Neural cell (in vitro differentiated cells): Measurements from ENCODE around the gene USP16. TPM values are rescaled to one million over a fixed set of nuclear protein-coding genes. Genes with fewer than 3 reads are reported as not detected.

Experiments
- H2AFZ ChIP-seq: fragments of 200-600, 300-800 bp; sonication (generic), shearing (Covaris generic); 2 replicates; pipeline ENCODE4 v1.6.0; 2014; ENCODE audit warnings: low read depth, mild to moderate bottlenecking, antibody characterized with exemption, low read length, moderate library complexity
- H3F3A ChIP-seq: fragments of 200-600 bp; shearing (Covaris generic); 2 replicates; pipeline ENCODE4 v1.6.1; 2016; ENCODE audit warnings: mild to moderate bottlenecking, moderate library complexity, mixed read lengths, antibody characterized with exemption, low read length; ENCODE audit not compliant: insufficient read depth, poor library complexity, severe bottlenecking
- H3K27ac ChIP-seq: fragments of 200-600, 300-800 bp; sonication (generic), shearing (Covaris generic); 2 replicates; pipeline ENCODE4 v1.5.1; 2014; ENCODE audit warnings: mild to moderate bottlenecking, low read length, moderate library complexity
- H3K27me3 ChIP-seq: fragments of 300-800, 200-600 bp; sonication (generic), shearing (Covaris generic); 2 replicates; pipeline ENCODE4 v1.6.0; 2014; ENCODE audit warnings: mild to moderate bottlenecking, low read depth, low read length, moderate library complexity; ENCODE audit not compliant: insufficient read depth
- H3K36me3 ChIP-seq: fragments of 300-800, 200-600 bp; sonication (generic), shearing (Covaris generic); 2 replicates; pipeline ENCODE4 v1.5.1; 2014; ENCODE audit warnings: mild to moderate bottlenecking, antibody characterized with exemption, low read length, moderate library complexity; ENCODE audit not compliant: insufficient read depth
- H3K4me2 ChIP-seq: fragments of 300-800, 200-600 bp; sonication (generic), shearing (Covaris generic); 2 replicates; pipeline ENCODE4 v1.6.0; 2014; ENCODE audit warnings: mild to moderate bottlenecking, low read length
- H3K4me3 ChIP-seq: fragments of 300-800, 200-600 bp; sonication (generic), shearing (Covaris generic); 2 replicates; pipeline ENCODE4 v1.5.1; 2014; ENCODE audit warnings: mild to moderate bottlenecking, low read length, moderate library complexity
- H3K79me2 ChIP-seq: fragments of 200-600 bp; shearing (Covaris generic); replicated peaks from 2 replicates; pipeline ENCODE4 v1.6.0; 2014; ENCODE audit warnings: mild to moderate bottlenecking, low read length, moderate library complexity; ENCODE audit not compliant: insufficient read depth
- H3K9ac ChIP-seq: fragments of 300-800, 200-600 bp; sonication (generic), shearing (Covaris generic); 2 replicates; pipeline ENCODE4 v1.6.1; 2016; ENCODE audit warnings: mild to moderate bottlenecking, low read length, mixed read lengths
- H3K9me2 ChIP-seq: fragments of 200-600 bp; shearing (Covaris generic); 2 replicates; pipeline ENCODE4 v1.6.1; 2016; ENCODE audit warnings: mild to moderate bottlenecking, low read length, mixed read lengths; ENCODE audit not compliant: insufficient read depth
- H3K9me3 ChIP-seq: fragments of 200-600, 300-800 bp; sonication (generic), shearing (Covaris generic); 2 replicates; pipeline ENCODE4 v1.6.1; 2016; ENCODE audit warnings: mild to moderate bottlenecking, mixed run types, low read length, moderate library complexity, mixed read lengths
- H4K20me1 ChIP-seq: fragments of 200-600 bp; shearing (Covaris generic); 2 replicates; pipeline ENCODE4 v1.6.1; 2016; ENCODE audit warnings: mild to moderate bottlenecking, mixed run types; ENCODE audit not compliant: insufficient read depth
- CTCF ChIP-seq: fragments of 450-650 bp; IDR thresholded peaks from 2 replicates; pipeline ENCODE4 v1.5.1; 2014; ENCODE audit warnings: antibody characterized with exemption, mild to moderate bottlenecking, moderate library complexity; ENCODE audit not compliant: poor library complexity, severe bottlenecking
- EP300 ChIP-seq: fragments of 450-650 bp; conservative IDR thresholded peaks from 2 replicates; pipeline ENCODE4 v1.6.1; 2014; ENCODE audit warnings: antibody characterized with exemption, mild to moderate bottlenecking, moderate library complexity; ENCODE audit not compliant: poor library complexity, severe bottlenecking
- EZH2 ChIP-seq: fragments of 200-600, 300-800 bp; shearing (Covaris generic), sonication (generic); IDR thresholded peaks from 2 replicates; pipeline ENCODE4 v1.6.1; 2014; ENCODE audit warnings: antibody characterized with exemption, low read length, borderline replicate concordance, mild to moderate bottlenecking; ENCODE audit not compliant: insufficient read depth, poor library complexity, severe bottlenecking
- MXI1 ChIP-seq: fragments of 450-650 bp; conservative IDR thresholded peaks from 2 replicates; pipeline ENCODE4 v1.6.1; 2014; ENCODE audit warnings: antibody characterized with exemption, mild to moderate bottlenecking; ENCODE audit not compliant: poor library complexity, severe bottlenecking
- POLR2AphosphoS5 ChIP-seq: IDR thresholded peaks from 2 replicates; pipeline ENCODE4 v1.6.1; 2012
- RAD21 ChIP-seq: fragments of 450-650 bp; conservative IDR thresholded peaks from 2 replicates; pipeline ENCODE4 v1.6.1; 2014; ENCODE audit warnings: antibody characterized with exemption, mild to moderate bottlenecking, moderate library complexity
- REST ChIP-seq: IDR thresholded peaks from 2 replicates; pipeline ENCODE4 v1.6.1; 2012; ENCODE audit warnings: borderline replicate concordance
- SMC3 ChIP-seq: fragments of 450-650 bp; conservative IDR thresholded peaks from 2 replicates; pipeline ENCODE4 v1.6.1; 2014; ENCODE audit warnings: antibody characterized with exemption, mild to moderate bottlenecking, moderate library complexity; ENCODE audit not compliant: poor library complexity
- TAF1 ChIP-seq: IDR thresholded peaks from 2 replicates; pipeline ENCODE4 v1.6.1; 2012; ENCODE audit warnings: low read depth
- polyA plus RNA-seq: library from polyadenylated mRNA; depleted of rRNA; stranded (reverse); fragments of >200 nt; gene quantifications from 2 replicates; pipeline ENCODE4 v1.2.3, GENCODE V29; 2014

The USP16 gene
- polyA plus RNA-seq, 1 donor from 2014 or later = 38.5 TPM

- H3K36me3 ChIP-seq = no peaks in the 10 kb centered on the region
- H3K79me2 ChIP-seq = no peaks in the 10 kb centered on the region
- no peaks in the 10 kb centered on the region for H4K20me1 ChIP-seq
- no peaks in the 10 kb centered on the region for H3K9me3 ChIP-seq
- H3K9ac ChIP-seq = peak overlapping the region; percentile 93
- H3K27me3 ChIP-seq = no peaks in the 10 kb centered on the region
- peak overlapping the region; percentile 94 for H3K4me2 ChIP-seq
- peak overlapping the region; percentile 96 for H3K27ac ChIP-seq
- H3K4me3 ChIP-seq = peak overlapping the region; percentile 80
- H3K9me2 ChIP-seq = no peaks in the 10 kb centered on the region
- no peaks in the 10 kb centered on the region for H3F3A ChIP-seq
- H2AFZ ChIP-seq = peak overlapping the region; percentile 91
- peak; percentile 96 for TF ChIP-seq REST
- TF ChIP-seq POLR2AphosphoS5 = peak; percentile 99
- peak; percentile 91 for TF ChIP-seq MXI1
- peak; percentile 97 for TF ChIP-seq TAF1
- TF ChIP-seq SMC3 = peak; percentile 53
- TF ChIP-seq EZH2 = no peak
- TF ChIP-seq EP300 = peak; percentile 75
- TF ChIP-seq CTCF = peak; percentile 17
- TF ChIP-seq RAD21 = peak; percentile 44
These were observed 21.9 kb upstream of the USP16 start for GRCh38 chr21:29002442-29003144.

- H3K9ac ChIP-seq = no peak overlapping the region
- no peaks in the 10 kb centered on the region for H3F3A ChIP-seq
- no peaks in the 10 kb centered on the region for H3K36me3 ChIP-seq
- no peak overlapping the region for H3K4me2 ChIP-seq
- no peaks in the 10 kb centered on the region for H3K79me2 ChIP-seq
- H3K27me3 ChIP-seq = no peaks in the 10 kb centered on the region
- no peak overlapping the region for H3K27ac ChIP-seq
- no peaks in the 10 kb centered on the region for H3K9me2 ChIP-seq
- H2AFZ ChIP-seq = no peak overlapping the region
- no peak for TF ChIP-seq TAF1
- no peak for TF ChIP-seq RAD21
- TF ChIP-seq EZH2 = no peak
- TF ChIP-seq CTCF = no peak
- no peak for TF ChIP-seq EP300
- no peak for TF ChIP-seq REST
- no peak for TF ChIP-seq MXI1
- H3K9me3 ChIP-seq = no peaks in the 10 kb centered on the region
- H3K4me3 ChIP-seq = no peak overlapping the region
- no peaks in the 10 kb centered on the region for H4K20me1 ChIP-seq
These were observed 18.8 kb upstream of the USP16 start for GRCh38 chr21:29005696-29006095.
